ENCODE measurements around the gene FLOT1. TPM values are rescaled to one million over a fixed set of nuclear protein-coding genes. Genes with fewer than 3 reads are reported as not detected.
A peak's percentile ranks its signal among the peaks of the same experiment; 100 is the strongest.

FLOT1 gene
- total and polyA plus RNA-seq, 5 donors from 2014 or later: 25.3 to 63.2 (median 39.8) TPM

GRCh38 chr6:30685157-30686008, 57.1 kb downstream of the FLOT1 start:
- Histone ChIP-seq H3K27me3 (ENCODE audit: control insufficient read depth, insufficient read depth, low read length) (no peaks in the 10 kb centered on the region), H3K4me3 (ENCODE audit: low read depth, low read length) (peak overlapping the region; percentile 97), H3K9me3 (ENCODE audit: control insufficient read depth in 2 of 2, low read length in 2 of 2) (no peaks in the 10 kb centered on the region), H3K36me3 (ENCODE audit: control insufficient read depth, insufficient read depth, low read length) (no peaks in the 10 kb centered on the region), H3K4me1 (ENCODE audit: control insufficient read depth, insufficient read depth, low read length, poor library complexity, severe bottlenecking) (peaks cover 73% of the 10 kb centered on the region), H3K27ac (ENCODE audit: insufficient read depth, low read length, poor library complexity, severe bottlenecking) (peak overlapping the region; percentile 96)
- H3K4me3 Mint-ChIP-seq: peak overlapping the region; percentile 95 to 100 (median 96)
- H3K27me3 Mint-ChIP-seq: peaks cover 5% of the 10 kb centered on the region
- ATAC-seq (ENCODE audit: low read depth in 2 of 2) (no peak), DNase-seq (peak in 1 of 3 donors; percentile 41)
- H3K9me3 Mint-ChIP-seq: peaks cover 0 to 6% (median 0%) of the 10 kb centered on the region in 7 donors
- H3K27ac Mint-ChIP-seq: peak overlapping the region; percentile 98 to 99 (median 98)
- H3K4me1 Mint-ChIP-seq: peaks cover 9 to 48% (median 24%) of the 10 kb centered on the region in 4 donors
- H3K36me3 Mint-ChIP-seq: peaks cover 36% of the 10 kb centered on the region

- peaks cover 5 to 48% (median 21%) of the 10 kb centered on the region in 4 donors for H3K4me1 Mint-ChIP-seq
These were observed 57.9 kb downstream of the FLOT1 start for GRCh38 chr6:30684386-30685156.

GRCh38 chr6:30683980-30684338, 58.5 kb downstream of the FLOT1 start:
- peaks cover 0 to 6% (median 0%) of the 10 kb centered on the region in 7 donors for H3K9me3 Mint-ChIP-seq
- peak overlapping the region; percentile 89 for H3K4me3 ChIP-seq (ENCODE audit: low read depth, low read length)
- ATAC-seq (ENCODE audit: low read depth in 2 of 2): no peak
- peaks cover 73% of the 10 kb centered on the region for H3K4me1 ChIP-seq (ENCODE audit: control insufficient read depth, insufficient read depth, low read length, poor library complexity, severe bottlenecking)
- no peak for DNase-seq
- peaks cover 5% of the 10 kb centered on the region for H3K27me3 Mint-ChIP-seq
- H3K27ac Mint-ChIP-seq: peak overlapping the region; percentile 93 to 98 (median 96)
- peak overlapping the region; percentile 96 for H3K27ac ChIP-seq (ENCODE audit: insufficient read depth, low read length, poor library complexity, severe bottlenecking)
- H3K36me3 ChIP-seq (ENCODE audit: control insufficient read depth, insufficient read depth, low read length): peaks cover 5% of the 10 kb centered on the region
- peak overlapping the region; percentile 95 to 100 (median 96) for H3K4me3 Mint-ChIP-seq
- H3K27me3 ChIP-seq (ENCODE audit: control insufficient read depth, insufficient read depth, low read length): no peaks in the 10 kb centered on the region
- H3K9me3 ChIP-seq (ENCODE audit: control insufficient read depth in 2 of 2, low read length in 2 of 2): no peaks in the 10 kb centered on the region
- H3K36me3 Mint-ChIP-seq: peaks cover 43% of the 10 kb centered on the region
- H3K4me1 Mint-ChIP-seq: peaks cover 8 to 48% (median 21%) of the 10 kb centered on the region in 4 donors

More at GRCh38 chr6:30684386-30685156, 57.9 kb downstream of the FLOT1 start:
- Mint-ChIP-seq H3K4me3 (peak overlapping the region; percentile 95 to 100 (median 96)), H3K36me3 (peaks cover 40% of the 10 kb centered on the region), H3K9me3 (peaks cover 0 to 6% (median 0%) of the 10 kb centered on the region in 7 donors), H3K27ac (peak overlapping the region; percentile 98 to 99 (median 98)), H3K27me3 (peaks cover 5% of the 10 kb centered on the region)
- peak overlapping the region; percentile 96 for H3K27ac ChIP-seq (ENCODE audit: insufficient read depth, low read length, poor library complexity, severe bottlenecking)
- DNase-seq (peak; percentile 36 to 80 (median 41)), ATAC-seq (ENCODE audit: low read depth in 2 of 2) (no peak)
- no peaks in the 10 kb centered on the region for H3K27me3 ChIP-seq (ENCODE audit: control insufficient read depth, insufficient read depth, low read length)
- peaks cover 73% of the 10 kb centered on the region for H3K4me1 ChIP-seq (ENCODE audit: control insufficient read depth, insufficient read depth, low read length, poor library complexity, severe bottlenecking)
- H3K36me3 ChIP-seq (ENCODE audit: control insufficient read depth, insufficient read depth, low read length): peaks cover 5% of the 10 kb centered on the region
- H3K9me3 ChIP-seq (ENCODE audit: control insufficient read depth in 2 of 2, low read length in 2 of 2): no peaks in the 10 kb centered on the region
- peak overlapping the region; percentile 97 for H3K4me3 ChIP-seq (ENCODE audit: low read depth, low read length)

GRCh38 chr6:30683183-30683979, 59.1 kb downstream of the FLOT1 start:
- DNase-seq: no peak
- H3K4me3 Mint-ChIP-seq: peak overlapping the region; percentile 95 to 100 (median 96)
- peaks cover 45% of the 10 kb centered on the region for H3K36me3 Mint-ChIP-seq
- H3K27me3 ChIP-seq (ENCODE audit: control insufficient read depth, insufficient read depth, low read length): no peaks in the 10 kb centered on the region
- ATAC-seq (ENCODE audit: low read depth in 2 of 2): no peak
- H3K4me1 Mint-ChIP-seq: peaks cover 11 to 47% (median 19%) of the 10 kb centered on the region in 4 donors
- H3K9me3 ChIP-seq (ENCODE audit: control insufficient read depth in 2 of 2, low read length in 2 of 2): no peaks in the 10 kb centered on the region
- peaks cover 5% of the 10 kb centered on the region for H3K27me3 Mint-ChIP-seq
- peaks cover 68% of the 10 kb centered on the region for H3K4me1 ChIP-seq (ENCODE audit: control insufficient read depth, insufficient read depth, low read length, poor library complexity, severe bottlenecking)
- H3K36me3 ChIP-seq (ENCODE audit: control insufficient read depth, insufficient read depth, low read length): peaks cover 10% of the 10 kb centered on the region
- peaks cover 0 to 6% (median 0%) of the 10 kb centered on the region in 7 donors for H3K9me3 Mint-ChIP-seq
- peak overlapping the region; percentile 96 for H3K27ac ChIP-seq (ENCODE audit: insufficient read depth, low read length, poor library complexity, severe bottlenecking)
- H3K4me3 ChIP-seq (ENCODE audit: low read depth, low read length): peak overlapping the region; percentile 89
- peak overlapping the region; percentile 93 to 98 (median 96) for H3K27ac Mint-ChIP-seq

- Histone ChIP-seq H3K27me3 (ENCODE audit: control insufficient read depth, insufficient read depth, low read length) (no peaks in the 10 kb centered on the region), H3K4me1 (ENCODE audit: control insufficient read depth, insufficient read depth, low read length, poor library complexity, severe bottlenecking) (peaks cover 58% of the 10 kb centered on the region), H3K27ac (ENCODE audit: insufficient read depth, low read length, poor library complexity, severe bottlenecking) (peak overlapping the region; percentile 96), H3K4me3 (ENCODE audit: low read depth, low read length) (peak overlapping the region; percentile 89), H3K36me3 (ENCODE audit: control insufficient read depth, insufficient read depth, low read length) (peaks cover 18% of the 10 kb centered on the region), H3K9me3 (ENCODE audit: control insufficient read depth in 2 of 2, low read length in 2 of 2) (no peaks in the 10 kb centered on the region)
- Mint-ChIP-seq H3K4me3 (peak overlapping the region; percentile 95 to 100 (median 96)), H3K27ac (peak overlapping the region; percentile 93 to 98 (median 96)), H3K4me1 (peaks cover 11 to 37% (median 14%) of the 10 kb centered on the region in 4 donors), H3K36me3 (peaks cover 45% of the 10 kb centered on the region), H3K9me3 (peaks cover 0 to 6% (median 0%) of the 10 kb centered on the region in 7 donors), H3K27me3 (peaks cover 5% of the 10 kb centered on the region)
- ATAC-seq (ENCODE audit: low read depth in 2 of 2): peak; percentile 71 to 73
- peak; percentile 82 to 96 (median 90) for DNase-seq
These were observed 60.1 kb downstream of the FLOT1 start for GRCh38 chr6:30682143-30683117.

- no peak for DNase-seq
- Mint-ChIP-seq H3K27me3 (peaks cover 5% of the 10 kb centered on the region), H3K4me3 (peak overlapping the region; percentile 95 to 100 (median 96)), H3K27ac (peak overlapping the region; percentile 93 to 98 (median 96)), H3K36me3 (peaks cover 48% of the 10 kb centered on the region), H3K9me3 (peaks cover 0 to 6% (median 0%) of the 10 kb centered on the region in 7 donors), H3K4me1 (peaks cover 11 to 40% (median 15%) of the 10 kb centered on the region in 4 donors)
- ATAC-seq (ENCODE audit: low read depth in 2 of 2): peak; percentile 3
- H3K4me3 ChIP-seq (ENCODE audit: low read depth, low read length): peak overlapping the region; percentile 89
- peaks cover 24% of the 10 kb centered on the region for H3K36me3 ChIP-seq (ENCODE audit: control insufficient read depth, insufficient read depth, low read length)
- peaks cover 54% of the 10 kb centered on the region for H3K4me1 ChIP-seq (ENCODE audit: control insufficient read depth, insufficient read depth, low read length, poor library complexity, severe bottlenecking)
- H3K27me3 ChIP-seq (ENCODE audit: control insufficient read depth, insufficient read depth, low read length): no peaks in the 10 kb centered on the region
- no peaks in the 10 kb centered on the region for H3K9me3 ChIP-seq (ENCODE audit: control insufficient read depth in 2 of 2, low read length in 2 of 2)
- H3K27ac ChIP-seq (ENCODE audit: insufficient read depth, low read length, poor library complexity, severe bottlenecking): peak overlapping the region; percentile 96
These were observed 60.7 kb downstream of the FLOT1 start for GRCh38 chr6:30681766-30682142.

Measured in CD4-positive, CD25-positive, alpha-beta regulatory T cell (primary cell).